Activated T-cell treated with anti-CD3 and anti-CD28 coated beads for 24 hours (primary cell): Measurements from ENCODE around the gene MPP2.
"Not testable (repeated sequence)": the region's sequence is repeated elsewhere in the genome, so short reads cannot be mapped to it uniquely, and the experiment has no call there.

Experiments
- DNase-seq: peaks from one replicate; pipeline ENCODE4 v3.0.0-alpha.2; 2020; ENCODE audit warnings: low read depth

MPP2 gene

GRCh38 chr17:43875476-43876147 is 31.7 kb downstream of the MPP2 start:
- no peak for DNase-seq

DNA sequence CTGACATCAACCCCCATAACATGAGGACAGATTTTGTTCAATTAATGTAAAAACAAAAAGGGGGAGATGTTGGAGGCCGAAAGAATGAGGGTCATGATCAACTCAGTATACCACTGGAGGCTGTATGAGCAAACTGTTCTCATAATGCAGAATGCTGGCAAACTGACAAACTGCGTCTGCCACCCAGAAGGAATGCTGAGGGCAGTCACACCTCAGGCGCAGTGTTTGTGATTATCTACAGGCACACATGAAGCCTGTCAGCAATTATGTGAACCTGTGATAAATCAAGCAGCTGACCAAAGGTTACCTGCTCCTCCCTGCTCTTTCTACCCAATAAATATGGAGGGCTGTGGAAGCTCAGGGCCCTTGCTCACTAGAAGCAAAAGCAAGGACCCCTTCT is 33.0 kb downstream of the MPP2 start:
- no peak for DNase-seq

- DNase-seq, result no peak
Measured at GRCh38 chr17:43873815-43874214, 33.5 kb downstream of the MPP2 start.

DNA sequence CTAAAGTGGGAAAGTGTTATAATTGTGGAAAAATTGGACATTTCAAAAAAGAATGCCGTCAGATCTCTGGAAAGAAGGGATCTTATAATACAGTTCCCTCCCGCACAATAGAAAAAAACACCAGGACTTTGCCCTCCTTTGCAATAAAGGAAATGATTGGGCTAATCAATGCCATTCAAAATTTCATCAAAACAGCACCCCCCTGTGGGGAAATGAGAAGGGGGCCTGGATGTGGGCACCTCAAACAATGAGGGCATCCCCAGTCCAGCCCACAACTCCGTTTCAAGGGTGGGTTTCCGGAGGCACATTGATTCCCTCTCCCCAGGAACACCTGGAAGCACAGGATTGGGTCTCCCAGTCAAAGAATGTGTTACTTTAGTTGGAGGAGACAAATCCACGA is 34.2 kb downstream of the MPP2 start:
- DNase-seq, result no peak

DNA sequence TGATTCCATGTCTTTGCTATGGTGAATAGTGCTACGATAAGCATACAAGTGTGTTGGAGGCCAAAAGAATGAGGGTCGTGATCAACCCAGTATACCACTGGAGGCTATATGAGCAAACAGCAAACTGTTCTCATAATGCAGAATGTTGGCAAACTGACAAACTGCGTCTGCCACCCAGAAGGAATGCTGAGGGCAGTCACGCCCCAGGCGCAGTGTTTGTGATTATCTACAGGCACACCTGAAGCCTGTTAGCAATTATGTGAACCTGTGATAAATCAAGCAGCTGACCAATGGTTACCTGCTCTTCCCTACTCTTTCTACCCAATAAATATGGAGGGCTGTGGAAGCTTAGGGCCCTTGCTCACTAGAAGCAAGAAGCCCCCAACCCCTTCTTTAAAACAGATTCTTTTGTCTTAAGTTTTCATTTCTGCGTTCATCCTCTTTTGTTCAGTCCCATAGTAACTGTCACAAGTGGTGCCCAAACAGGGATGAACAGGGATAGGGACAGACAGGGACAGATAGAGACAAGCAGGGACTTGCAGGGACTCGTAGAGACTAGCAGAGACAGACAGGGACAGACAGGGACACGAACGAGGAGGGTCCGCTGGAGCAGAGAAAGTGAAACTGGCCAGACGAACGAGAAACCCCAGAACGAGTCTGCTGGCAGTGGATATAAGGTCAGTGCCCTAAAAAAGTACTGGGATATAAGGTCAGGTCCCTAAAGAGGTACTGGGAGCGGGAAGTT is 35.2 kb downstream of the MPP2 start:
- DNase-seq, result no peak

DNA sequence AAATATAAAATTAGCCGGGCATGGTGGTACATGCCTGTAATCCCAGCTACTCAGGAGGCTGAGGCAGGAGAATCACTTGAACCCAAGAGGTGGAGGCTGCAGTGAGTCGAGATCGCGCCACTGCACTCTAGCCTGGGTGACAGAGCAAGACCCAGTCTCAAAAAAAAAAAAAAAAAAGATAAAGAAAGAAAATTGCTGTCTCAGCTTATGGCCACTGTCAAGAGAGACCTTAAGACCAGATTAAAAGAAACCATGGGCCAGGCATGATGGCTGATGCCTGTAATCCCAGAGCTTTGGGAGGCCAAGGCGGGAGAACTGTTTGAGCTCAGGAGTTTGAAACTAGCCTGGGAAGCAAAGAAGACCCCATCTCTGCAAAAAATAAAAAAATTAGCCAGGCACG is 38.3 kb downstream of the MPP2 start:
- DNase-seq, result not testable (repeated sequence)

DNA sequence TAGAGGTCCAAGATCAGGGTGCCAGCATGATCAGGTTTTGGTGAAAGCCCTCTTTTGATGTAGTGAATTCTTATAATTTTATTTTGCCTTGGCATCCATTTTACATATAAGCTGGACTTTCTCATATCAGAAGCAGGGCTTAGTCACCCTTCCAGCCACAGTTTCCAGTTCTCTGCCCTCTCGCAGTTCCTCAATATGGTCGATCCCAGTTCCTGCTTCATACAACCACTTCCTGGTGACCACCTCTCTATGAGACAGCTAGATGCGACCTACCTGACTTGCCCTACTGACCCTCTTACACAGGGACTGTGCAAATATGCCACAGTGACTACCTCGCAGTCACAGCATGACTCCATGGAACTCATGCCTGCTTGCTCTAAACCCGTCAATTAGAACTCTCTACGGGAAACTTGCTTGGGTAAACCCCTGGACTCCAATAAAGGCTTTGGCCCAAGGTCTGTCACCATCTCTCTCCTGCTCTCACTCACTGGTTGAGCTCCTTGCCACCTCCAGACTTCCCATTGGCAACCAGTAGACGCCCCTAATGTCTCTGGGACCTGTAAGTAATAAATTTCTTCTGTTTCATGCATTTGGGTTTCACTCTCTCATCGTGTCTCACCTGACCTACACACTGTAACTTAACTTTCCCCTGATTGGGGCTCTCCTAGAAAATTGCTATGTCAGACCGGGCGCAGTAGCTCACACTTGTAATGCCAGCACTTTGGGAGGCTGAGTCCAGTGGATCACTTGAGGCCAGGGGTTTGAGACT is 38.9 kb downstream of the MPP2 start:
- DNase-seq, result no peak

DNA sequence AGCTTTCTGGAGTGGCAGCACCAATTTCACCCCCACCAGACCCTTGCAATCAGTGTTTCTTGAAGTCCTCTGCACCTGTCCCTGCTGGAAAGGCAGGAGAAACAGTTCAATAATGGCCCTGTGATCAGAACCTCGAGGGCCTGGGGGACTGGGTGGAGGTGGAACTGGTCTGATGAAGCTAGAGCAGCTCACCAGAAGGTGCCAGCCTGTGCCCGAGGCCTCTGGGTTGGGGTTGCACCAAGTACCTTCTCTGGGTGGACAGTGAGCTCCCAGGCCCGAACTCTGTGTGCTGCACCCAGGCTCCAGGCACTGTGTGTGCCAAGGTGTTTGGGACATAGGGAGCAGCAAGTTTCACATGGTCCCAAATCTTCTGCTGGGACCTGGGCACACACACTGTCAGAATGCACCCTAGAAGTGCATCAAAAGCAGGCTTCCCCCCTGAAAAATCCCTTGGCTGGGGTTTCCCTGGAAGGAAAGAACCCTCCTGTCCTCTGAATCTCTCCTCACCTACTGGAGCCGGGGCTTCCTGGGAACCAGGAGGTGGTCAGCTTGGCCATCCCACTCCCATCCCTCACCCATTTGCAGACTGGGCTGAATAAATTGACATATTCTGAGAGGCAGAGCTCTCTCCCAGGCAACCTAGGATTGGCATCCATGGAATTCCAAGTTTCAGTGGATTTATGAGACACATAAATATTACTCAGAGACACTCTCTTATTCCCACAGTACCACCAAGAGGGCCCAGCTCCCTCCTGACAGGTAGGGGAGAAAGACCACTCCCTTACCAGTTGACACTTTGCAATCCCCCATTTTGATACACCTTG is 43.0 kb downstream of the MPP2 start:
- no peak for DNase-seq

- DNase-seq, result no peak
Measured at GRCh38 chr17:43861960-43862359, 45.4 kb downstream of the MPP2 start.

- DNase-seq, result no peak
Measured at GRCh38 chr17:43860927-43861622, 46.3 kb downstream of the MPP2 start.

- DNase-seq, result no peak
Measured at GRCh38 chr17:43860077-43860725, 47.1 kb downstream of the MPP2 start.

GRCh38 chr17:43857957-43858600 is 49.3 kb downstream of the MPP2 start:
- no peak for DNase-seq

- DNase-seq, result no peak
Measured at GRCh38 chr17:43857141-43857540, 50.2 kb downstream of the MPP2 start.

GRCh38 chr17:43856141-43856540 is 51.2 kb downstream of the MPP2 start:
- no peak for DNase-seq

- DNase-seq, result no peak
Measured at GRCh38 chr17:43855061-43855460, 52.3 kb downstream of the MPP2 start.

GRCh38 chr17:43854498-43854897 is 52.8 kb downstream of the MPP2 start:
- DNase-seq, result no peak

DNA sequence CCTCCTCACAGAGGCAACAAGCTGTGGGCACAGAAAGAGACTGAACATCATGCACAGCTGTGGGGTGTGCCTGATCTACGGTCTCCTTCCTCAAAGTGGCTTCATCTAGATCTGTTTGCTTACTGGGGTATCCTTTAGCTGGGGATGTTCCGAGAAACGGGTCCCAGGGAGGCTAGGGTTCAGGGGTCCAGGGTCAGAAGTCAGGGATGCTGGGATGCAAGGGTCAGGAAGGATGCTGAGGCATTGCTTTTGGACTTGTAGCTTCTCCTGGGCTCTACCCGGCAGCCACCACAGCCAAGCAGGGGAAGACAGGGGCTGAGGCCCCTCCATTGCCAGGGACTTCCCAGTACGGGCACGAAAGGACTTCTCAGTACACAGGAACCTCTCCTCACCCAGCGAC is 53.8 kb downstream of the MPP2 start:
- DNase-seq, result no peak

GRCh38 chr17:43852571-43852970 is 54.8 kb downstream of the MPP2 start:
- DNase-seq, result no peak

- no peak for DNase-seq
Measured at GRCh38 chr17:43849116-43849515, 58.2 kb downstream of the MPP2 start.

GRCh38 chr17:43848601-43849000 is 58.7 kb downstream of the MPP2 start:
- no peak for DNase-seq

DNA sequence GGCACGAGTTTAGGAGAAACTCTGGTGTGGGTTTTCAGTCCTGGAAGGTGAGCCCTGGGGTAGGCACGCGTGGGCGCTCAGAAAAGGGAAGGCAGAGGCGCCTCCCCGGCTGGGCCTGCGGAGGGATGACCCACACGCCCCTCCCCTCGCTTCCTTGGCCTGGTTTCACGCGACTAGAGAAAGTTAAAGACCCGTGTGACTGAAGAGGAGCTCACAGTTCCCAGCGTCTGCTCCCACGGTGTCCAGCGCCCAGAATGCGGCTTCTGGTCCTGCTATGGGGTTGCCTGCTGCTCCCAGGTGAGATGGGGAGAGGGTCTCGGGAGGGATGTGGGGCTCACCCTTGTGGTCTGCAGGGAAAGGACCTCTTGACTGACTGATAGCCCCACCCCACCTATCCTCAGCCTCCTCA is 60.4 kb downstream of the MPP2 start, which contains the start of gene CD300LG:
CD300LG (plus strand) TSS at position 214 of the 409 bp plus-strand sequence; CDS start at position 255, 41 bp downstream.
- no peak for DNase-seq
